Stimulated activated CD8-positive, alpha-beta memory T cell treated with anti-CD3 and anti-CD28 coated beads, Interleukin-4, amount 100 ng/mL, for 24 hours (primary cell): ENCODE measurements around the gene PLEKHM3.
"Not testable (repeated sequence)": the region's sequence is repeated elsewhere in the genome, so short reads cannot be mapped to it uniquely, and the experiment has no call there.

Experiments
- DNase-seq: peaks from one replicate; pipeline ENCODE4 v3.0.0-alpha.2; 2020; ENCODE audit warnings: low read depth

PLEKHM3 gene

DNA sequence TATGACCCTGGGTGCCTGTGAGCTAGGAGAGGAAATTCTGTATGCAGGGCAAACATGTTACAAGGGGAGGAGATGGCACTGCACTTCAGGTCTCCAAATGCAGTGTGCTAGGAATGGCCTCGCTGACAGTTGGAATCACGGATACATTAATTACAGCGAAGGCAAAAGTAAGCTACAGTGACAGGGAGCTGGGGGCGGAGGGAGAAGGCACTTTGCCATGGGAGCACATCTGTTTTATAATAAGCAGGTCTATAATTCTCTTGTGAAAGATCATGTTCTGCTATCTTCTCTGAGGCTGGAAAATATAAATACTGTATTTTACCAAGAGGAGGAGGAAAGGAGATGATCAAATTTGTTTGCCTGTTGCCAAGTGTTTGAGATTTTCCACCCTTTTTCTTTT is 199.3 kb downstream of the PLEKHM3 start:
- DNase-seq, result no peak

DNA sequence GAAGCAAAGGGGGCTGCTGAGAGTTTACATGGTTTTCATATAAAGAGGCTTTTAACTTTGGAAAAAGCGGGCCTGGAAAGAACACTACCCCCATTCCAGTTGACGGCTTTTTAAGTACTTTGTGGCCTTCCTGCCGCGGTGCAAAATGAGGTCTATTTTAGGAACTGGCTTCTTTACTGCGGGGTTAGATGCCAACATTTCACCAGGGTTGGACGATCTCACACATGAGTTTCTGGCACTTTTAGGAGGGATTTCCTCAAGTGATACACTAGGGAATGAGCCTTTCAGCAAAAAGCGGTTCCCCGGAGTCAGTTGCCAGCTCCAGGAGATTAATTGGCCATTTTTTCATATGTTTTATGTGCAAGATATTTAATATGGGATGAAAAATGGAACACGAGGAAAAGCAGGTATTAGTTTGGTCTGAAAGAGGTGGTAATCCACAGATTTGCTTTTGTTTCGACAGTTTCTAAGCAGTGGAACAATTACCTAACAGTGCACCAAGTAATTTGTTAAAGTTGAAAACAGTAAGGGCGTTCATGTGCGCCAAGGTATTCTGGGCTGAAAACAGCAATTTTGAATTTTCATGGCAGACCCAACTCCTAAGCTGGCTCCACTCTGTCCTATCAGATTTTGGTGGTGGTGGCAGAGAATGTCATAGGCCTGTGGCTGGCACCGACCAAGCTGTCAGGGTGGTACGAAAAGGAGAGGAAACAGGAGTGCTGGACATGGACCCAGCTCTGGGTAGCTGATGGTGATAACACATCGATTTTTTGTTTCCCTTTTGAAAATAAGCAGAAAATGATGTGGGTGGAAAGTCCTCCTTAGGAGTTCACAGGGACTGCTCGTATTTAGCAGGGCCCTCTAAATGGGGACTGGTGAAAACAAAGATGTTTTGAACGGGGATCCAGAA is 200.0 kb downstream of the PLEKHM3 start:
- no peak for DNase-seq

DNA sequence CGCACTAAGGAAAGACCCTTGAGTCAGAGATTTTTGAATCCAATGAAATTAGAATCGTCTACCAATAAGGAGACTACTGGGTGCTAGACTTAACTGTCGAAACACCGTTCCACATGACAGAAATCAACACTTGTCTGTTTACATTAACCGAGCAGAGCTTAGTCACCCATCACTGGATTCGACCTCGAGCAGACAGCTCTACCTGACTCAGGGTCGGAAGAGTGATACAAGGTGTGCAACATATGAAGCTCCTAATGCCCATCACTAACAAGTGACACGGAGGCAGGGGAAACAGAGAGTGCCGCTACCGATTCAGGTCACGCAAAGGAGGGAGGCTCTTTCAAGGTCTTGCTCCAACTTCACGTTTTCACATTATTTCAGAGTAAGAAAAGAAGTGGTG is 201.5 kb downstream of the PLEKHM3 start:
- DNase-seq, result no peak

DNA sequence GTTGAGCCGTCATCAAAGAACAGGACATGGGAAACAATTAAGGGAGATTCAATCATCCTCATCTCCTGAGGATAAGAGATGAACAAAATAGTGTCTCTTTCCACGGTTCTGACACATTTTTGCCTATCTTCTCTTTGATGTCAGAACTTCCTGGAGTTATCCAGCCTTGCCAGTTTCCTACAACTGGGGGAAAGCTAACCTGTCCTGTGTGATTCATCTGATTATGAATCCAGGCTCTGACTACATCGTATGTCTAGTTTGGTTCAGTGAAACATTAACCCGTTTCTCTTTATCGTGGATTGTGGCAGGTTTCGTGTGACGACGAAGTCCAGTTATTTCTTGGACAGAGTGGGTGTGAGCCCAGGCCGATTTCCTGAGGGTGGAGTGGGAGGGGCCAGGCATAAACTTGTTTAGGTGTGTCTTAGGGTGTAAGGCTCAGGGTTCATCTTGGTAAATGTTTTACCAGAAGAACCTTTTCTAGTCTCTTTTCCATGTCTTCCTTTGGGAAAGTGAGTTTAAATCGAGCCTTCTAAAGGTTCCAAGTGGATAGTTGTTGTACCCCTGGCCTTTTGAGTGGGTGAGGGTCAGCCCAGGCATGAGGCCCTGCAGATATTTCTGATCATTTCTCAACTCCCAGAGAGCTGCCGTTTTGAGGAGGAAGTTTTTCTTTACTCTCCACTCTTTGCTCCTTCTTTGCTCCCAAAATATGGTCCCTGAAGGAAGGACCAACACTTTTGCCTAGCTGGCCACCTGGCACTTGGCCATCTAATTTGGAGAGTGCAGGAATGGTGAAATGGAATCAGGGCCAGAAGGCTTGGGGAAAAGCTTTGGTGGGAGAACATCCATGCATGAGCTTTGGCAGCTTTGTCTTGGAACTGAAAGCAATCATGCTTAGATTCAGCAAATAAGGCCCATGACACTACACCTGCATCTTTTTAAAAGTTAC is 205.2 kb downstream of the PLEKHM3 start:
- no peak for DNase-seq

DNA sequence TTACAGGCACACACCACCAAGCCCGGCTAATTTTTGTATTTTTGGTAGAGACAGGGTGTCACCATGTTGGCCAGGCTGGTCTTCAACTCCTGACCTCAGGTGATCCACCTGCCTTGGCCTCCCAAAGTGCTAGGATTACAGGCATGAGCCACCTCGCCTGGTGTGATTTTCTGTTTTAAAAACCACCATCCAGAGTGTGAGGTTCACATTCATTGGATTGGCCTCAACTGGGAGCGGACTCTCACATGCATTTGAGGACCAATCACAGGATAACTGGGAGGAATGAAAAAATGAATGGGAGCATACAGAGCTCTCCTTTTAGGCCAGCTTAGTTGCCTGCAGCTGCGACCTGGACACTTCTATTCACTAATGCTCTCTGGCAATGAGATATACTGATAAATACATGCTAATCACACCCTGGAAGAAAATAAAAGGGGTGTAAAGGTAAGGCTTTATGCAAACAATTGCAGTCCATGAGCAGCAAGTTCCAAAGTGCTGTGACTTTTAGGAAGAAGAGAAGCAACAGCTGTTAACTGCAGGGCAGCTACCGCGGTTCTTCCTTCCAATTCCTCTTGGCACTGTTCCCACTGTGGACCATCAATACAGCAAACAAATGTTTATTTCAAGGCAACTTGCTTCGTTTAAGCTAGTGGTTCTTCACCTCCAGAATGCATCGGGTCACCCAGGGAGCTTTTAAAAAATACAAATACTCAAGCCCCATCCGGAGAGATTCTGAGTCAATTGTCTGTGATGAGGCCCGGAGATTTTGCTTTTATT is 206.1 kb downstream of the PLEKHM3 start:
- no peak for DNase-seq

DNA sequence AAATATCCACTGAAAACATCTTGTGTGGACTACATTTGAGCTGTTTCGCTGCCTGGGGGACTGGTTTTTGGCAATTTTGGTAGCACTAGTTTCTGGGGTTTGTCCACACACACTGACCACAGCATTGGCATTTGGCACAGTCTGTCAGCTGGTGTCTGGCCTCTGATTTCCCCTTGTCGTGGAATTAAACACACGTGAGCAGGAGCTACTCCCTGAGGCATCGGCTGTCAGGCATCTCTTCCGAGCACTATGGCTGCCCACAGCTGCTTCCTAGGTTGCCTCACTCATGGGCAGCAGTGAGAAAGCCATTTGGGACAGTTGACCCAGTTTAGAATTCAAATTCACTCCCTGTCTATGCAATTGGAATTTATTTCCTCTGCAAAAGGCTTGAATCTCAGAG is 208.8 kb downstream of the PLEKHM3 start:
- no peak for DNase-seq

DNA sequence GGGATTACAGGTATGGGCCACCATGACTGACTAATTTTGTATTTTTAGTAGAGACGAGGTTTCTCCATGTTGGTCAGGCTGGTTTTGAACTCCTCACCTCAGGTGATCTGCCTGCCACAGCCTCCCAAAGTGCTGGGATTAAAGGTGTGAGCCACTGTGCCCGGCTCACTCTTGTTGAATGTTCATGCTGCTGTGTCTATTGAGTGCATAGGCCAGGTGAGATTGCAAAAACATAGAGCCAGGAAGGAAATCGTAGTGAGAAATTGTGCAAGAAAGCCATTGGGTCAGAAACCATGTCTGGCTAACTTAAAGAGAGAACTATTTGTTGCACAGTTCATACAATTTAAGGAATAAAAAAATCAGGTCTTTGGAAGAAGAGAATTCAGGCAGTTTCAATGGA is 210.1 kb downstream of the PLEKHM3 start:
- no peak for DNase-seq

DNA sequence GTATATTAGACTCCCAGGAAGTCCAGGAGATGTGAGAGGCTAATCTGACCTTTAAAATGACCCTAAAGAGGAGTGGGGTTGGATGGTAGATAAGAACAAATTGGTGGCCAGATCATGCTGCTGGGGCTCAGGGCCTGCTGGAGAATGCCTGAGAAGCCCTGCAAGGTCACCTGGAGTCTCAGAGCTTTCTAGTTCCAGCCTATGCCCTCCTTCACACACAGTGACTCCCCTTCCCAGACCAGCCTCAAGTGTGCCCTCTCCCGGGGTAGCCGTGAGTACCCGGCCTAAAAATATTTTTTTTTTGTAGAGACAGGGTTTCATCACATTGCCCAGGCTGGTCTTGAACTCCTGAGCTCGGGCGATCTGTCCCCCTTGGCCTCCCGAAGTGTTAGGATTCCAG is 211.4 kb downstream of the PLEKHM3 start:
- no peak for DNase-seq

DNA sequence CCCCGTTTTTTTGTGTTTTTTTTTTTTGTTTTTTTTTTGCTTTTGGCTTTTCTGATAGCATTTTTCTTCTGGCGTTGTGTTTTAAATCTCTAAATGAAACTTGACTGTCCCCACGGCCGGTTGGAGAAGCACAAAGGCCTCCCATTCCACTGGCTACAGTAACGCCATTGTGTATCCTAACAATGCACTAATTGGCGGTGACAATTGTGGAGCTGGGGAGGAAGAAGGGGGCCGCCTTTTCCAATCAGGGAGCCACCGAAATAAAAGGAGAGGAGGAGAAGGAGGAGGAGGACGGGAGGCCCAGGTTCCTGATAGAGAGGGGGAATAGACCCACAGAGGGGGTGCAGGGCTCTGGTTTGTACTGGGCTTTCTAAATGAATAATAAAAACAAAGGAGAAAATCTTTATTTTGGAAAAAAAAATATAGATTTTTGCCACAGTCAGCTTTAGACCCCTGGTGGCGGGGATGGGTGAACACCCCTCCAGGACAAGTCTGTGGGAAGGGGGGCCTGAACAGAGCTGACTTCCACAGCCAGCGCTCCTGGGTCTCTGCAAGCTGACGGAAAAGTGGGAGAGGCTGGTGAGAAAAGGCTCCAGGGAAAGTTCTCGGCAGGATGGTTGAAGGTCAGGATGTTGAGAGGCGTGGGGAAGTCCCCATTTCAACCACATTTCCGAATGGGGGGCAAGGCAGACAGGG is 212.0 kb downstream of the PLEKHM3 start:
- DNase-seq, result no peak

DNA sequence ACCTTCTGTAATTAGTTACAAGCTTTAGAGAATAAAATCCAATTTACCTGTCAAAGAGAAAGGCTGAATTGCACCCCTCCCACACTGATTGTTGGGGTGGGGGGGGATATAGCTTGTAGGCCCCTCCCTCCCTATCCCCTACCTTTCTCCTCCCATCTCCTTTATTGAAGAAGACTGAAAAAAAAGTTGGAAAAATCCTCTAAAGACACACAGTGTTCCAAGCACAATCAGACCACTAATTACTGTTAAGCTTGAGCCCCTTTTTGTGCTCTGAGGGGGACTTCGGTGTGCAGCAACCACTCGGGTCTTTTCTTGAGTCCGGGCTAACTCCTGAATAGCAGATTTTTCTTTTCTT is 212.6 kb downstream of the PLEKHM3 start:
- DNase-seq, result no peak

DNA sequence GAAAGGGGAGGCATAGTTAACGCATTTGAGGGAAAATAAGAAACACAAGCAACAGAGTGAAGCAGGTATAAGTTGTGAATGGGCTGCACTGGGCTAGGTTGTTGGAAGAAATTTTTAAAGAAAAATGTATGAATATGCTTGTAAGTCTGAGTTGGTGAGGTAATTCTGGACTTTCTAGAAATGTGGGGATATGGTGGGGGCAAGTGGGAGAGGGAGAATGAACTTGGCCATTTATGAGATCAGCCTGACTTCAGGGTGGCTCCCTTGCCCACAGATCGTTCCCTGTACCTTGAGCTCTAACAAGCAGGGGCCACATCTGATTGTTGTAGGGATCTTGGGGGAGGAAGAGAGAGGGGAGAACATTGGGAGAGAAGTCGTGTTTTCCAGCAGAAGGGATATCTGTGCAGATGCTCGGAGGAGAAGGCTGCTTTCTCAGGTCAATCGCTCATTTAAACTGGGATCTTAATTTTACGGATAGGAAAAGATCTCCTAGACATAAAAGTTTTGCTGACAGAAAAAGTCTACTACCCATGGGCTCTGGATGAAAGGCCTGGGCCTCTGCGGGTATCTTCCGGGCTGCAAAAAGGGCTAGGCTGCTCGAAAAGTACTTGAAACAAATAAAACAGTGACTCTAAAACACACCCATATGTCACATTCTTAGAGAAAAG is 213.1 kb downstream of the PLEKHM3 start:
- DNase-seq, result no peak

DNA sequence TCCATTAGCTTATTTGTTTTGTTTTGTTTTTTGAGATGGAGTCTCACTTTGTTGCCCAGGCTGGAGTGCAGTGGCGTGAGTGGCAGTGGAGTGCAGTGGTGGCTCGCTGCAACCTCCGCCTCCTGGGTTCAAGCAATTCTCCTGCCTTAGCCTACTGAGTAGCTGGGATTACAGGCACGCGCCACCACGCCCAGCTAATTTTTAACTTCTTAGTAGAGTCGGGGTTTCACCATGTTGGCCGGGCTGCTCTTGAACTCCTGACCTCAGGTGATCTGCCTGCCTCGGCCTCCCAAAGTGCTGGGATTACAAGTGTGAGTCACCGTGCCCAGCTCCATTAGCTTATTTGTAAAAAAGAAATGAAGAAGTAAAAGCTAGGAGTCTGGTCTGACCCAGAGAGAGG is 213.7 kb downstream of the PLEKHM3 start:
- not testable (repeated sequence) for DNase-seq

DNA sequence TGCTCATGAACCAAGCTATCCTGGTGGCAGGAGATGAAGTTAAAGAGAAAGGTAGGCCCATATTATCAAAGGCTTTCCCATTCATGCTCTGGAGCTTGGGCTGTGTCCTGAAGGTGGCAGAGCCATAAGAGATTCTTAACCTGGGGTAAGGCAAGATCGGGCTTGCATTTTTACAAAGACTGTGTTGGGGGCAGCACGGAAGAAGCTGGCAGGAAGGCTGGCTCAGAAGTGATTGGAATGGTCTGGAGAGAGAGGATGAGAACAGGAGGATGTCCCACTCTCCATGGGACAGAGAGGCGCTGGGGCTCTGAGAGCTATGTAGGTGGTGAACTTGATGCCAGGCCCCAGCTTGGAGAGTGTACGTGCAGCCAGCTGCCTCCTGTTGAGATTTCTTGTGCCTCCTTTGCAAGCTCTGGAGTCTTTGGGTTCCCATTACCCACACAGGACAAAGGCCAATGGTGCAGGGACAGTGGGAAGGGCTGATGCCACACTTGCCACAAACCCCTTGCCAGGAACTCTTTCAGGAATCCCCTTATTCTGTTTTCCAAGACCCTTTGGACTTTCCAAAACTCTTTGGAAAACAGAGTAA is 215.0 kb downstream of the PLEKHM3 start:
- no peak for DNase-seq

DNA sequence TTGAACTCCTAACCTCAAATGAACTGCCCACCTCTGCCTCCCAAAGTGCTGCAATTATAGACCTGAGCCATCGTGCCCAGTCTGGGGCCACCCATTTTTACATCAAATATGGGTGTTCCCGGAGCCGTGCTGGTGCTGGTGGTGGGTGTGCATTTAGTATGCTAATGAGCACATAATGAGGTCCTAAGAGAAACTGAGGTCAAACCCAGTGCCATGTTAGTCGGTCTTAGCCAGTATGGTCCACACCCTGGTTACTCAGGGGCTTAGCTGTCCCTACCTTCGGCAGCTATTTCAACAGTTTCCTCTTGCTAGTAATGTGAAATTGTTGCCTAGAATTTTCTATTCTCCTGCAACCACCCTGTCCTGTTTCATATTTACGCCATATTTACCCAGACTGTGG is 217.2 kb downstream of the PLEKHM3 start:
- no peak for DNase-seq

DNA sequence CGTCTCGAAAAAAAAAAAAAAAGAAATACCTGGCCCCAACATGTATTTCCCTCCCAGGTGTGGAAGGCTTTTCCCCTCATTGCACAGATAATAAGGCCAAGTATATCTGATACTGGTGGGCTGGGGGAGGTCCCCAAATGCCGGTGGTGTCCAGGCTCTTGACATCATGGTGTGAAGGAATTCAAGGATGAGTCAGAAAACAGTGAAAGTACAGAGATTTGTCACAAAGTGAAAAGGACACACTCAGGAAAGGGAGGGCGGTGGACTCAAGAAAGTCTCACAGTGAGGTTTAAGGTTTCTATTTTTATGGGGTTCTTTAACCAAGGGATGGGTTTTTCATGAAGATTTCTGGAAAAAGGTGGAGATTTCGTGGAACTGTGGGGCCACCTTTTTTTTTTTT is 217.8 kb downstream of the PLEKHM3 start:
- DNase-seq, result no peak

DNA sequence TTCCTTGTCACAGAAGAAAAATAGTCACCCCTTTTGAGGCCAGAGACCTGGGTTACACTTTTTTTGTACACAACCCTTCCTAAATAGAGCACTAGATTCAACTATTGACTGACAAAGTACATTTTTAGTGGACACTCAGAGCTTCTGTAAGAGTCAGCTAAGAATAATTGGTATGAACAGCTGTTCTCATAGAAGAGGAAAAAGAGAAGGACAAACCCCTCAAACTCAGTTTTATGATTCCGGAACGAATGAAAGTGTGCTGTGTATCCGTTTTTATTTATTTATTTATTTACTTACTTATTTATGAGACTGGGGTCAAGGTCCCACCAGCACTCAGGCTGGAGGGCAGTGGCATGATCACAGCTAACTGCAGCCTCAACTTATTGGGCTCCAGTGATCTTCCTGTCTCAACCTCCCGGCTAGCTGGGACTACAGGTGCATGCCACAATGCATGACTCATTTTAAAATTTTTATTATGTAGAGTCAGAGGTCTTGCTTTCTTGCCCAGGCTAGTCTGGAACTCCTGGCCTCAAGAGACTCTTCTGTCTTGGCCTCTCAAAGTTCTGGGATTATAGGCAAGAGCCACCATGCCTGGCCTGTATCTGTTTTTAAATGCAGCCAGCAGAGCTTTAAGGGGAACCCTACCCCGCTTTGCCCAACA is 219.6 kb downstream of the PLEKHM3 start:
- no peak for DNase-seq

DNA sequence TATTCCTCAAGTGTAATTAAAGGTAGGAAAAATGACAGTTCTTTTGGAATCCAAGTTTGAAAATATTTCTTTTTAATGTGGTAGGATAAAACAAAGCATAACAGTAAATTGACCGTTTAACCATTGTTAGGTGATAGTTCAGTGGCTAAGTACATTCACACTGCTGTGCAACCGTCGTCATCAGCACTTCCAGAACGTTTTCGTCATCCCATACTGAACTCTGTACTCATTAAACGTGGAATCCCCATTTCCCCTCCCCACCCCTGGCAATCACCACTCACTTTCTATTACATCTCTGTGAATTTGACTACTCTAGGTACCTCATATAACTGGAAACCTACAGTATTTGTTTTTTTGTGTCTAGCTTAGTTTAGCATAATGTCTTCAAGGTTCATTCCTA is 222.7 kb downstream of the PLEKHM3 start:
- no peak for DNase-seq

DNA sequence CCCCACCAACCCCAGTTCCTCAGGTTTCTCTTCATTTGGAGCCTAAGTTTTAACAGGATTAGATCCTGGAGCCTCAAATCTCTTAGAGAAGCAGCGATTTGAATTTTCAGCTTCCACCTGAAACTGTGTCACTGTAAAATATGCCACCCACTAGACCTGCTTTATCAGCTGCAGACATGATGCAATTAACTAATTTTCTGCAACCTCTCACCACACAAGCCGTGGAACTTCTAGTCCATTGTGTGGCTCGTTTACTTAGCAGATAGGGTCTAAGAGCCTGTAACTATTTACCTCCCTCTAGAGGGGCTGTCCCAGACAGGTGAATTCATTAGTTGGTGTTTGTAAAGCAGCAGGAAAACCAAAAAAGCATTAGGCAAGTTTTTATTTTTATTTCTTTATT is 224.1 kb downstream of the PLEKHM3 start:
- no peak for DNase-seq

DNA sequence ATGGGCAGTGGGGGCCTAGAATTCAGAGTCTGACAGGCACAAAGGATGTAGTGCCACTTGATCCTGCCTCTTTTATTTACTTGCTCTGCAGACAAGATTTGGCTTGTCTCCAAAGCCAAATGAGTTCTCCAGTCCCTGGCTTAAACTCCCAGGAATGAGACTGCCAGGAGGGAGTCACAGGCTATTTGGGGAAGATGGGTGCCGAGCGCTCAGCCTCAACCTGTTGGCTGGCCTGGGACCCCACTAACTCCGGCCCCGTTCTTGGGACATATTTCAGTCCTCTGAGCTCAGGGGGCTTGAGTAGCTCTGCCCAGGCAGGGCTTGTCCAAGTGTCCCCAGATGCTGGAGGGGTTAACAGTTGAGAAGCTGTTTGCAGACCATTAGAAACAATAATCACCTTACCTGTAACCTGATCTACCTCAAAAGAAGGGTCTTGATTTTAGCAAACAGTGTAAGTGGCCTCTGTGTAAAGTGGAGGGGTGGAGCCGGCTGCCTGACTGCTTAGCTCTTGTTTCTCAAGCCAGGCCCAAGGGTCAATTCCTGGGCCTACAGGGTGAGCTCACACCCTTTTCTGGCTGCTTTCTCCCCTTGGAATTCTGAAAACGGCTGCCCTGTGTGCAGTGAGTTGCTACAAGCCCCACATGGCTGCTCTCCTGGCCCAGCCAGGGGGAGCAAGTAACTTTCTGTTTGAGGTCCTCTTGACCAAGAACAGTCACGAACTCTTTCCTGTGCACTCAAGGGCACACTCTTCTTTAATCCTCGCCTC is 228.6 kb downstream of the PLEKHM3 start:
- no peak for DNase-seq
